ENCODE data around the gene IQGAP2. TPM values are rescaled to one million over a fixed set of nuclear protein-coding genes. Genes with fewer than 3 reads are reported as not detected.
A peak's percentile ranks its signal among the peaks of the same experiment; 100 is the strongest.

Gene IQGAP2
- total RNA-seq, 3 donors from 2014 or later (not counting 1 experiment from before 2014, with no cell fraction given), result 172 to 218 (median 207) TPM

GRCh38 chr5:76393035-76393680 lies 9.9 kb upstream of the IQGAP2 start:
- Mint-ChIP-seq H3K9me3 (no peaks in the 10 kb centered on the region), H3K4me1 (peaks cover 36 to 69% of the 10 kb centered on the region in 2 donors), H3K27ac (peak overlapping the region; percentile 89 to 94), H3K27me3 (ENCODE audit: low read depth in 2 of 2) (no peaks in the 10 kb centered on the region), H3K4me3 (peak overlapping the region; percentile 67), H3K36me3 (no peaks in the 10 kb centered on the region)
- Histone ChIP-seq H3K27me3 (ENCODE audit: control insufficient read depth, insufficient read depth, low read length) (no peaks in the 10 kb centered on the region), H3K4me3 (ENCODE audit: low read length) (no peak overlapping the region), H3K9me3 (ENCODE audit: control insufficient read depth, insufficient read depth, low read length) (no peaks in the 10 kb centered on the region), H3K4me1 (ENCODE audit: control insufficient read depth, insufficient read depth, low read length) (peaks cover 25% of the 10 kb centered on the region), H3K27ac (ENCODE audit: low read length) (peak overlapping the region; percentile 64), H3K36me3 (ENCODE audit: control insufficient read depth, insufficient read depth, low read length) (no peaks in the 10 kb centered on the region)
- no peak for TF ChIP-seq CTCF (IDR thresholded peaks at IDR 0.05)
- 56% methylated on average over 3 of the region's 5 CpGs for WGBS (ENCODE audit: insufficient coverage)
- intact Hi-C loops (cut with micrococcal nuclease), result no loop called here
- peak; percentile 84 to 98 (median 95) for ATAC-seq
- DNase-seq, result peak; percentile 35 to 58

GRCh38 chr5:76397200-76397599 lies 5.9 kb upstream of the IQGAP2 start:
- intact Hi-C loops (cut with micrococcal nuclease), result no loop called here
- H3K9me3 Mint-ChIP-seq, result no peaks in the 10 kb centered on the region
- no peak overlapping the region for H3K27ac Mint-ChIP-seq

GRCh38 chr5:76399268-76399667 lies 3.8 kb upstream of the IQGAP2 start:
- Histone ChIP-seq H3K4me3 (ENCODE audit: low read length) (no peak overlapping the region), H3K4me1 (ENCODE audit: control insufficient read depth, insufficient read depth, low read length) (peaks cover 22% of the 10 kb centered on the region), H3K36me3 (ENCODE audit: control insufficient read depth, insufficient read depth, low read length) (no peaks in the 10 kb centered on the region), H3K9me3 (ENCODE audit: control insufficient read depth, insufficient read depth, low read length) (no peaks in the 10 kb centered on the region), H3K27me3 (ENCODE audit: control insufficient read depth, insufficient read depth, low read length) (no peaks in the 10 kb centered on the region), H3K27ac (ENCODE audit: low read length) (no peak overlapping the region)
- H3K27ac Mint-ChIP-seq, result no peak overlapping the region
- intact Hi-C loops (cut with micrococcal nuclease), result no loop called here
- H3K4me3 Mint-ChIP-seq, result no peak overlapping the region
- DNase-seq (no peak), ATAC-seq (no peak)
- no peaks in the 10 kb centered on the region for H3K36me3 Mint-ChIP-seq
- TF ChIP-seq CTCF (IDR thresholded peaks at IDR 0.05), result no peak
- H3K27me3 Mint-ChIP-seq (ENCODE audit: low read depth in 2 of 2), result no peaks in the 10 kb centered on the region
- peaks cover 40 to 51% of the 10 kb centered on the region in 2 donors for H3K4me1 Mint-ChIP-seq
- no peaks in the 10 kb centered on the region for H3K9me3 Mint-ChIP-seq
- WGBS (ENCODE audit: insufficient coverage), result 100% methylated on average over 1 of the region's 2 CpGs

More at GRCh38 chr5:76397200-76397599, 5.9 kb upstream of the IQGAP2 start:
- no peak for TF ChIP-seq CTCF (IDR thresholded peaks at IDR 0.05)
- H3K36me3 ChIP-seq (ENCODE audit: control insufficient read depth, insufficient read depth, low read length), result no peaks in the 10 kb centered on the region
- no peaks in the 10 kb centered on the region for H3K9me3 ChIP-seq (ENCODE audit: control insufficient read depth, insufficient read depth, low read length)
- H3K4me1 ChIP-seq (ENCODE audit: control insufficient read depth, insufficient read depth, low read length), result peaks cover 26% of the 10 kb centered on the region
- Mint-ChIP-seq H3K27me3 (ENCODE audit: low read depth in 2 of 2) (no peaks in the 10 kb centered on the region), H3K4me1 (peaks cover 42 to 55% of the 10 kb centered on the region in 2 donors), H3K4me3 (no peak overlapping the region), H3K36me3 (no peaks in the 10 kb centered on the region)
- WGBS (ENCODE audit: insufficient coverage), result no CpG with 5 or more reads among the region's 2 CpGs
- no peak for ATAC-seq
- no peaks in the 10 kb centered on the region for H3K27me3 ChIP-seq (ENCODE audit: control insufficient read depth, insufficient read depth, low read length)
- no peak overlapping the region for H3K4me3 ChIP-seq (ENCODE audit: low read length)
- no peak overlapping the region for H3K27ac ChIP-seq (ENCODE audit: low read length)
- no peak for DNase-seq

GRCh38 chr5:76400466-76400865 lies 2.6 kb upstream of the IQGAP2 start:
- H3K4me1 Mint-ChIP-seq, result peaks cover 47 to 51% of the 10 kb centered on the region in 2 donors
- no peaks in the 10 kb centered on the region for H3K36me3 ChIP-seq (ENCODE audit: control insufficient read depth, insufficient read depth, low read length)
- ATAC-seq (no peak), DNase-seq (no peak)
- H3K9me3 ChIP-seq (ENCODE audit: control insufficient read depth, insufficient read depth, low read length), result no peaks in the 10 kb centered on the region
- TF ChIP-seq CTCF (IDR thresholded peaks at IDR 0.05), result no peak
- no peaks in the 10 kb centered on the region for H3K9me3 Mint-ChIP-seq
- no peaks in the 10 kb centered on the region for H3K27me3 Mint-ChIP-seq (ENCODE audit: low read depth in 2 of 2)
- peak overlapping the region; percentile 9 for H3K4me3 Mint-ChIP-seq
- H3K27ac Mint-ChIP-seq, result peak overlapping the region; percentile 98 to 99
- peaks cover 32% of the 10 kb centered on the region for H3K4me1 ChIP-seq (ENCODE audit: control insufficient read depth, insufficient read depth, low read length)
- WGBS (ENCODE audit: insufficient coverage), result 86% methylated on average over 3 of the region's 5 CpGs
- no peaks in the 10 kb centered on the region for H3K36me3 Mint-ChIP-seq
- intact Hi-C loops (cut with micrococcal nuclease), result loop anchor here (5.0 to 10.0 kb wide), 3 partner anchors 73 to 1766 kb away; no protein-coding TSS in a partner anchor
- no peaks in the 10 kb centered on the region for H3K27me3 ChIP-seq (ENCODE audit: control insufficient read depth, insufficient read depth, low read length)
- no peak overlapping the region for H3K27ac ChIP-seq (ENCODE audit: low read length)
- no peak overlapping the region for H3K4me3 ChIP-seq (ENCODE audit: low read length)
